Lower lobe of right lung (tissue), 2 donors: ENCODE measurements around the gene ZNF681. TPM values are rescaled to one million over a fixed set of nuclear protein-coding genes. Genes with fewer than 3 reads are reported as not detected.
A peak's percentile ranks its signal among the peaks of the same experiment; 100 is the strongest.

Experiments used
- ATAC-seq, 2 donors: fragments of 200-7000 bp; cut with Tn5 transposase; one replicate each; pipeline ENCODE4 v1.9.1; 2020 to 2022; ENCODE audit warnings: mild to moderate bottlenecking in 2 of 2, moderate library complexity in 2 of 2
- DNase-seq: peaks from one replicate; pipeline ENCODE4 v3.0.0-alpha.2; 2020
- H3K27ac ChIP-seq: fragments of 200-600 bp; one replicate; pipeline ENCODE4 v1.8.0; 2022
- H3K27me3 ChIP-seq: fragments of 200-600 bp; one replicate; pipeline ENCODE4 v1.8.0; 2022; ENCODE audit warnings: low read depth
- H3K36me3 ChIP-seq: fragments of 200-600 bp; one replicate; pipeline ENCODE4 v1.8.0; 2022; ENCODE audit warnings: mild to moderate bottlenecking
- H3K4me1 ChIP-seq: fragments of 200-600 bp; one replicate; pipeline ENCODE4 v1.8.0; 2022
- H3K4me3 ChIP-seq: fragments of 200-600 bp; one replicate; pipeline ENCODE4 v1.8.0; 2022; ENCODE audit warnings: mild to moderate bottlenecking
- H3K9me3 ChIP-seq: fragments of 200-600 bp; one replicate; pipeline ENCODE4 v1.8.0; 2022
- intact Hi-C: fragments of 100-400 bp; cut with DNase I; formaldehyde crosslinking; loops from one replicate; pipeline ENCODE4 v1.11.0; 2022
- total RNA-seq: library from RNA; stranded (reverse); fragmentation: NEBNext Ultra II Directional; extraction: Animal tissue kit (Norgen Biotek cat#: 25700); gene quantifications from one replicate; pipeline ENCODE4 v1.2.1, GENCODE V29; 2021
- TF ChIP-seq, protein P1 (sequence below): fragments of 200-600 bp; IDR thresholded peaks from one replicate; pipeline ENCODE4 v1.8.0; 2022; ENCODE audit warnings: antibody characterized with exemption, mild to moderate bottlenecking
- donor health status: DM: no; HTN: yes; CAD: no; lungs with severe emphysema.

Gene ZNF681
- total RNA-seq, 1 donor from 2014 or later, result 1.7 TPM

DNA sequence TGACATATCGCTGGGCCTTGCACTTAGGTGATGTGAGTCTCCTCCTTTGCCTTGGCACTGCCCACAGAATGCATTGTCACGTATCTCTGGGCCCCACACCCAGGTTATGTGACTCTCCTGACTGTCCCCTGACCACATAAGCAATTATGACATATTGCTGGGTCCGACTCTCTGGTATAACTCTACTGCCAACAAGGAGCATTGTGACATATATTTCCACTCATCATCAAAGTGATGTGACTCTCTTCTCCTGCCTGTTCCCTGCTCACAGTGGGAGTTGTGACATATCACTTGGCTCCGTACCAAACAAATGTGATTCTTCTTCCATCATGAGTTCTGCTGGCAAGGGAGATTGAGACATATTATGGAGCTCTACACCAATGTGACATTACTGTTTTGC, 15.4 kb upstream of the ZNF681 start:
- Histone ChIP-seq H3K36me3 (no peaks in the 10 kb centered on the region), H3K27ac (no peak overlapping the region), H3K4me3 (no peak overlapping the region), H3K27me3 (no peaks in the 10 kb centered on the region), H3K9me3 (no peaks in the 10 kb centered on the region), H3K4me1 (no peaks in the 10 kb centered on the region)
- DNase-seq, result no peak
- intact Hi-C loops, result no loop called here
- TF ChIP-seq, protein P1, sequence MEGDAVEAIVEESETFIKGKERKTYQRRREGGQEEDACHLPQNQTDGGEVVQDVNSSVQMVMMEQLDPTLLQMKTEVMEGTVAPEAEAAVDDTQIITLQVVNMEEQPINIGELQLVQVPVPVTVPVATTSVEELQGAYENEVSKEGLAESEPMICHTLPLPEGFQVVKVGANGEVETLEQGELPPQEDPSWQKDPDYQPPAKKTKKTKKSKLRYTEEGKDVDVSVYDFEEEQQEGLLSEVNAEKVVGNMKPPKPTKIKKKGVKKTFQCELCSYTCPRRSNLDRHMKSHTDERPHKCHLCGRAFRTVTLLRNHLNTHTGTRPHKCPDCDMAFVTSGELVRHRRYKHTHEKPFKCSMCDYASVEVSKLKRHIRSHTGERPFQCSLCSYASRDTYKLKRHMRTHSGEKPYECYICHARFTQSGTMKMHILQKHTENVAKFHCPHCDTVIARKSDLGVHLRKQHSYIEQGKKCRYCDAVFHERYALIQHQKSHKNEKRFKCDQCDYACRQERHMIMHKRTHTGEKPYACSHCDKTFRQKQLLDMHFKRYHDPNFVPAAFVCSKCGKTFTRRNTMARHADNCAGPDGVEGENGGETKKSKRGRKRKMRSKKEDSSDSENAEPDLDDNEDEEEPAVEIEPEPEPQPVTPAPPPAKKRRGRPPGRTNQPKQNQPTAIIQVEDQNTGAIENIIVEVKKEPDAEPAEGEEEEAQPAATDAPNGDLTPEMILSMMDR, result no peak
- peak in 1 of 2 donors; percentile 22 for ATAC-seq

DNA sequence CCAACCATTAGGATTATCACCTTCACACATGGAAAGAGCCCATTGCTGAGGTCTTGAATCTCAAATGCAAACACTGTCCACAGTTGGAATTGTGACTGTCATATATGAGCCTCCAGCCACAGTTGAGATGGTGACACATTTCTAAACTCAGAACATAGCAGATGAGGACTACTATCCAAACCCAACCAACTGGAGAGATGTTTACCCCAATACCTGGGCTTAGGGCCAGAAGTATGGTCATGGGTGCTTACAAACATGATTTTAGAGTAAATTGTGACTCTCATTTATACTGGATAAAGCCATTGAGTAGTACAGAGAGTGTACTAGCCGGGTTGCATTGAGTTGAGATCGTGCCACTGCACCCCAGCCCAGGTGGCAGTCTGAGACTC, 14.0 kb upstream of the ZNF681 start:
- TF ChIP-seq, protein P1, result no peak
- no peaks in the 10 kb centered on the region for H3K4me1 ChIP-seq
- no peak for DNase-seq

DNA sequence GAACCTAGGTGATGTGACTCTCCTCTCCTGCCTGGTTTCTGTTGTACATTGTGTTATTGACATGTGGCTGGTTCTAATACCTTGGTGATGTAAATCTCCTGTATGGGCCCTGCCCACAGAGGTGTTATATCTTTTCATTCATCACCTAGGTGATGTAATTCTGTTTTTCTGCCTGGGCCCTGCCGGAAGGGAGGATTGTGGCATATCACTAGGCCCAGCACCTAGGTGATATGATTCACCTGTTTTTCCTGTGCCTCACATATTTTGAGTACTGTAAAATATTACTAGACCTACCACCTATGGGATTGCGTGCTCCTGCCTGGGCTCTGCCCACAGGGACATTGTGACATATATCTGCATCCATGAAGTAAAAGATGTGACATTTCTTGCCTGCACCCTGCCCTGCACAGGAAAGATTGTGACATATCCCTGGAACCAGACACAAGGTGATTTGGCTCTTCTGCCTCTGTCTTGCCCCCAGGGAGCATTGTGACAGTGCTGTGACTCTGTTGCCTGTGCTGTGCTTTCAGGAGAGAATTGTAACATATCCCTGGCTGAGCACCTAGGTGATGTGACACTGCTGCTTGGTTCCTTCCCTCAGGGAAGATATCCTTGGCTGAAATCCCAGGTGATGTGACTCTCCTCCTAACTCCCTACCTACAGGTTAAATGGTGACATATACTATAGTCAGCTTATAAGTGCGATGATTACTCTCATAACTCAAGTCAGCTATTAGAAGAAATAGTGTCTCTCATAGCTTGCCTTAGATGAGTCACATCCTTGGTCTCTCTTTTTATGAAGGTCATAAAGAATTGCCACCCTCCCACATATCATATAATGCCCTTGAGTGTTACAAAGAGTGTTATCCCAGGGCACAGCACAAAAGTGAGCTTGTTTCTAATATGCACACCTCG, 13.3 kb upstream of the ZNF681 start:
- Histone ChIP-seq H3K27me3 (no peaks in the 10 kb centered on the region), H3K27ac (no peak overlapping the region), H3K9me3 (no peaks in the 10 kb centered on the region), H3K36me3 (no peaks in the 10 kb centered on the region), H3K4me1 (no peaks in the 10 kb centered on the region), H3K4me3 (no peak overlapping the region)
- ATAC-seq (no peak), DNase-seq (no peak)
- TF ChIP-seq, protein P1, result no peak
- intact Hi-C loops, result no loop called here

More for the DNA sequence above, 14.0 kb upstream of the ZNF681 start:
- Histone ChIP-seq H3K9me3 (no peaks in the 10 kb centered on the region), H3K4me3 (no peak overlapping the region), H3K27ac (no peak overlapping the region), H3K27me3 (no peaks in the 10 kb centered on the region), H3K36me3 (no peaks in the 10 kb centered on the region)
- intact Hi-C loops, result no loop called here
- ATAC-seq, result no peak

DNA sequence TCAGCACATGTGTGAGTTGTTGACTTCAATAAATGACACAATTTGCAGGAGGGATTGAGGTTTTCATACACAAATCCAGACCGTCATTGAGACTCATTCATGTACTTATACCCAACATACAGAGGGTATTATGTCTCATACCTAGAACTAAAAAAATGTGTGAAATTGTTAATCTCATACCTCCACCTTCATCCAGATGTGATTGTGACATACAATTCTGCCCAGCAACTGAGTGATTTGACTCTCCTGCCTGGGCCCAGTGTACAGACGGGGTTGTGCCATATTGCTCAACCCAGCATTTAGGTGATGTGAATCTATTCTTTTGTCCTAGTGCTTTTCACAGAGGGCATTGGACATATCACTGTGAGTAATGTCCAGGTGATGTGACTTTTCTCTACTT, 12.6 kb upstream of the ZNF681 start:
- Histone ChIP-seq H3K36me3 (no peaks in the 10 kb centered on the region), H3K27ac (no peak overlapping the region), H3K4me1 (no peaks in the 10 kb centered on the region), H3K27me3 (no peaks in the 10 kb centered on the region), H3K9me3 (no peaks in the 10 kb centered on the region), H3K4me3 (no peak overlapping the region)
- no peak for ATAC-seq
- TF ChIP-seq, protein P1, result no peak
- intact Hi-C loops, result no loop called here
- DNase-seq, result no peak

DNA sequence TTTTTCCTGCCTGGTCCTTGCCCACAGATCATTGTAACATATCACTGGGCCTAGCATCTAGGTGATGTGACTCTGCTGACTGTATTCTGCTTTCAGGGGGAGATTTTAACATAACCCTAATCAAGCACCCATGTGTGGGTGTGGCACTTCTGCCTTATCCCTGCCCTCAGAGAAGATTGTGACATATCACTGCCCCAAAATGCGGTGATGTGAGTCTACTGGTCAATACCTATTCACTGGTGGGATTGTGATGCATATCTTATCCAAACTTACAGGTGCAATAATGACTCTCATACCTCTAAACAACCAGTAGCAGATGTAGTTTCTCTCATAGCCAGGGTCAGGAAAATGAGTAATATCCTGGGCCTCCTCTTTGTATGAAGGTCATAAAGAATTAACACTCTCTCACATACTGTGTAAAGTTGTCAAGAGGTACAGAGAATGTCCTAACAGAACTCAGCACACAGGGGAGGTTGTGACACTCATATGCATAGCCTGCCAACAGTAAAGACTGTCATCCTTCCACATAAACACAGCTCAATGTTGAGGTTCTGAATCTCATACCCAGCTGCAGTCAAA, 12.1 kb upstream of the ZNF681 start:
- Histone ChIP-seq H3K4me1 (no peaks in the 10 kb centered on the region), H3K9me3 (no peaks in the 10 kb centered on the region), H3K4me3 (no peak overlapping the region), H3K27me3 (no peaks in the 10 kb centered on the region), H3K36me3 (no peaks in the 10 kb centered on the region), H3K27ac (no peak overlapping the region)
- DNase-seq, result no peak
- intact Hi-C loops, result no loop called here
- TF ChIP-seq, protein P1, result no peak
- no peak for ATAC-seq
